ENCODE data around the gene CDH1. TPM values are rescaled to one million over a fixed set of nuclear protein-coding genes. Genes with fewer than 3 reads are reported as not detected.
A peak's percentile ranks its signal among the peaks of the same experiment; 100 is the strongest.

Gene CDH1
- total RNA-seq, 2 experiments from 2014 or later = 0.18 to 0.20 TPM

DNA sequence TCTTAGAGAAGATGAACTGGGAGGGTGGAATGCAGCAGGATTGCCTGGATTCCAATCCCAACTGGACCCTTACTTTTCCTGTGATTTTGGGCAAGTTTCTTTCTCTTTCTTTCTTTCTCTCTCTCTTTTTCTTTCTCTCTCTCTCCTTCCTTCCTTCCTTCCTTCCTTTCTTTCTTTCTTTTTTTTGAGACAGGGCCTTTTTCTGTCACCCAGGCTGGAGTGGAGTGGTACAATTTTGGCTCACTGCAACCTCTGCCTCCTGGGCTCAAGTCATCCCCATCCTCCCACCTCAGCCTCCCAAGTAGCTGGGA, 20.5 kb downstream of the CDH1 start:
- no peak for DNase-seq
- Mint-ChIP-seq H3K27me3 (peaks cover 3% of the 10 kb centered on the region), H3K4me1 (peaks cover 61% of the 10 kb centered on the region), H3K4me3 (peak overlapping the region; percentile 21), H3K9me3 (no peaks in the 10 kb centered on the region), H3K36me3 (ENCODE audit: low read depth) (no peaks in the 10 kb centered on the region), H3K27ac (peak overlapping the region; percentile 84)
- ChIA-PET CTCF (interaction anchor here (0.6 to 1.3 kb wide), 2 partner anchors 167 to 198 kb away, joined by 3 read pairs; no protein-coding TSS in a partner anchor), POLR2A (interaction anchor here (0.8 kb wide), 1 partner anchor 430 kb away, joined by 3 read pairs; no protein-coding TSS in a partner anchor)

DNA sequence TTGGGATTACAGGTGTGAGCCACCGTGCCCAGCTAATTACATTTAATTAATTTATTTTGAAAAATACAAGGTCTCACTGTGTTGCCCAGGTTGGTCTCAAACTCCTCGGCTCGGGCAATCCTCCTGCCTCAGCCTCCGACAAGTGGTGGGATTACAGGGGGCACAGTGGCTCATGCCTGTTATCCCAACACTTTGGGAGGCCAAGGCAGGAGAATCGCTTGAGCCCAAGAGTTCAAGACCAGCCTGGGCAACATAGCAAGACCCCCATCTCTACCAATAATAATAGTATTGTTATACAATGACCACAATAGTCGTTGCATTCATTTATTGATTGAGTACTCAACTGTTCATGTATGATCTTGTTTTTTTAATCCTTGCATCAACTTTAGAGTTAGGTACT, 22.0 kb downstream of the CDH1 start:
- CTCF ChIA-PET = interaction anchor here (0.7 kb wide), 1 partner anchor 21 kb away, joined by 3 read pairs; no protein-coding TSS in a partner anchor
- peaks cover 63% of the 10 kb centered on the region for H3K4me1 Mint-ChIP-seq
- POLR2A ChIA-PET = no interaction called here
- H3K4me3 Mint-ChIP-seq = no peak overlapping the region
- H3K27me3 Mint-ChIP-seq = peaks cover 3% of the 10 kb centered on the region
- H3K27ac Mint-ChIP-seq = no peak overlapping the region
- no peaks in the 10 kb centered on the region for H3K36me3 Mint-ChIP-seq (ENCODE audit: low read depth)
- no peaks in the 10 kb centered on the region for H3K9me3 Mint-ChIP-seq
- no peak for DNase-seq

DNA sequence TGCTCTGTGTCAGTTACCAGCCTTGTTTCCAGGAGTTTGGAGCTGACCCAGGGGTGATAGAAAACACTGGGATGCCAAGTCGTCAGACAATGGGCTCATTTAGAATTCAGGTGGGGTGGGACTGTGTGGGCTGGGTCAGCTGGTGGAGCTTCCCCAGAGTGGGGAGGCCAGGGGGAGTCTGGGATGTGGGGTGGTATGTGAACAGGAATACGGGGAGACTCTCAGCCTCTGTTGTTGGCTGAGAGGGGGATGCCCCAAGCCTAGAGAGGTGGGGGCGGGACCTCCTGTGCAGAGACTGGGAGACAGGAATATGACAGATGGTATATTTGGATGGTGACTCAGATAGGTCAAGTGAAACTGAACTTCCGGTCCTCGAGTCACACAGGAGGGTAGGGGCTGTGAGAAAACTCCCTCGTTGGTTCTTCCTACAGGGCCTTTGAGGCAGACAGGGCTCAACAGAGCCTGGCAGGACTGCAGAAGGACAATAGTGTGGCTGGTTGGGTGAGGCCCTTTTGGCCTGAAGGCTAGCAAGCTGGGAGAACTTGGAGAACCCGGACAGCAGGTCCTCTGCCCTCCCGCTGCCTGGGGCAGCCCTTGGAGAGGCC, 23.7 kb downstream of the CDH1 start:
- peak overlapping the region; percentile 23 for H3K27ac Mint-ChIP-seq
- H3K9me3 Mint-ChIP-seq = no peaks in the 10 kb centered on the region
- H3K36me3 Mint-ChIP-seq (ENCODE audit: low read depth) = no peaks in the 10 kb centered on the region
- peak; percentile 39 for DNase-seq
- ChIA-PET POLR2A (no interaction called here), CTCF (no interaction called here)
- no peak overlapping the region for H3K4me3 Mint-ChIP-seq
- peaks cover 68% of the 10 kb centered on the region for H3K4me1 Mint-ChIP-seq
- no peaks in the 10 kb centered on the region for H3K27me3 Mint-ChIP-seq

DNA sequence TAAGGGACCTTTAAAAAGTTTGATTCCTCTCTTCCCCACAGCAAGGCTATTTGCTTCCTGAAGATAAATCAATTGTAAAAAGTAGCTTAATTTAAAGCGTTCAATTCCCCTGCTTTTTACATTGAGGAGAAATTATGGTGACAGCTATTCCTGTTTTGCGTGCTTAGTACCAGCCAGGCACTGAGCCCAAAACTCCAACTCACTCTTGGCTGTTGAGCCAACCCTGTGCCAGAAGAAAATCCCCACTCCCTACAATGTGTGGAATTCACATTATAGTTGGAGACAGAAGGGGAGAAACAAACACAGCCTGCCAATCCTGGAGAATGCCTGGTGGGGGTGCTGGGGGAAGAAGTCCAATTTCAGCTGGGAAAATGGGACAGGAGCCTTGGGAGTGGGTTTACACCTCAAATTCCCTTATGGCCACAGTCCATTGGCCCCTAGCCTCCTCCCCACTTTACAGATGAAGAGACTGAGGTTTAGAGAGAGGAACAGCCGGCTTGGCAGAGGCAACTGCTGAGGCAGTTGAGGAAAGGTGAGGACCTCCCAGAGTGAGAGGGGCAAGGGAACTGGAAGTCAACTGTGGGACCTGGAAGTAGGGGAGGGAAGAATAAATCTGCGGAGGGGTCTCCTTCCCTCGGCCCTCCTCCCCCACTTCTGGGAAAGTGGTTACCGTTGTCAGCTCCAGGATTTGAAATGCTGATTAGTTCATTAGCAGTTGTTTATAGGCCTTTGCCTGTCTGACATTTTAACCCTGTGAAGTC, 26.1 kb downstream of the CDH1 start:
- Mint-ChIP-seq H3K27ac (no peak overlapping the region), H3K27me3 (peaks cover 2% of the 10 kb centered on the region), H3K36me3 (ENCODE audit: low read depth) (no peaks in the 10 kb centered on the region), H3K9me3 (no peaks in the 10 kb centered on the region), H3K4me3 (no peak overlapping the region), H3K4me1 (peaks cover 46% of the 10 kb centered on the region)
- POLR2A ChIA-PET = no interaction called here
- DNase-seq = no peak
- CTCF ChIA-PET = interaction anchor here (0.6 to 0.9 kb wide), 2 partner anchors 14 to 252 kb away, joined by 3 to 5 read pairs; no protein-coding TSS in a partner anchor

DNA sequence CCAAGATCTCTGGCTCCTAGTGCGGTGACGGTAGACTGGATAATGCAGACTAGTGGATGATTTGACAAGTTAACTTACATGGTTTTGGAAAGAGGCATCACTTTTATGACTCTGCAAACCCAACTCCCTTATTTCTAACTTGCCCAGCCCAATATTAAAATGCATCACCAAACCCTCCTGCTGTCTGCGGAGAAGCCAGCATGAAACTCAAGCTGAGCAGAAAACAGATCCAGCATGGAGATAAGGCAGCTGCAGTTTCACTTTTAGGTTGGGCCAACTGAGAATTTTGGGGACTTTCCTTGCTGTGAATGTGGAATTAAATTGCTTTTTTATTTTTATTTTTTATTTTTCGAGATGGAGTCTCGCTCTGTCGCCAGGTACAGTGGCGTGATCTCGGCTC, 27.8 kb downstream of the CDH1 start:
- Mint-ChIP-seq H3K27me3 (peaks cover 7% of the 10 kb centered on the region), H3K36me3 (ENCODE audit: low read depth) (no peaks in the 10 kb centered on the region), H3K27ac (peak overlapping the region; percentile 24), H3K4me3 (no peak overlapping the region), H3K4me1 (peaks cover 38% of the 10 kb centered on the region), H3K9me3 (no peaks in the 10 kb centered on the region)
- DNase-seq = peak; percentile 49
- ChIA-PET POLR2A (interaction anchor here (1.0 to 1.7 kb wide), 2 partner anchors 8 to 12 kb away, joined by 3 to 4 read pairs; no protein-coding TSS in a partner anchor), CTCF (no interaction called here)

DNA sequence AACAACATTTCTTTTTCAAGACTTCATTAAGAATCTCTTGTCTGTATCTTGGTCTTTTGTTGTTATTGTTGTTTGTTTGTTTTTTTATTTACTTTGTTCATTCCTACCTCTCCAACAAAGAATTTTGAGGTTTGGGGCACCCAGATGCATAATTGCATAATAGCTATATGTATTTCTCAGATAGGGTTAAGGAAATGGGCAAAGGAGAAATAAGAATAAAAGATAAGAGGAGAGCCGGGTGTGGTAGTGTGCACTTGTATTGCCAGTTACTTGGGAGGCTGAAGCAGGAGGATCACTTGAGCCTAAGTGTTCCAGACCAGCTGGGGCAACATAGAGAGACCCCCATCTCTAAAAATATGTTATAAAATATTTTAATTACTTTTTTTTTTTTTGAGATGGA, 30.5 kb downstream of the CDH1 start:
- Mint-ChIP-seq H3K9me3 (no peaks in the 10 kb centered on the region), H3K4me3 (no peak overlapping the region), H3K36me3 (ENCODE audit: low read depth) (no peaks in the 10 kb centered on the region), H3K4me1 (peaks cover 25% of the 10 kb centered on the region), H3K27ac (no peak overlapping the region), H3K27me3 (peaks cover 22% of the 10 kb centered on the region)
- no peak for DNase-seq
- CTCF ChIA-PET = interaction anchor here (1.4 kb wide), 1 partner anchor 9 kb away, joined by 5 read pairs; no protein-coding TSS in a partner anchor
- POLR2A ChIA-PET = no interaction called here

DNA sequence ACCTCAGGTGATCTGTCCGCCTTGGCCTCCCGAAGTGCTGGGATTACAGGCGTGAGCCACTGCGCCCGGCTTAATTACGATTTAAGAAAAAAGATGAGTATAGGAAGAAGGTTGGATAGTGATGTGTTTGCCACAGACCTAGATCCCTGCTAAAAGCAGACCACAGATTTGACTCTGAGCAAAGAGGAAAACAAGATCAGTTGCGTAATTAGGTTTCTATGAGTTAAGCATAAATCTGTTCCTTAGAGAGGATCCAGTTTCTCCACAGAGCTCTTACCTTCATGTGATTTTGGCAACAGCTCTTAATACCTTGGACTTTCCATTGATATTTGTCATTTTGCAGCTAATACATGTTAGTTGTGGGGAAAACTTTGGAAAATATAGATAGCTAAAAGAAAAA, 31.1 kb downstream of the CDH1 start:
- ChIA-PET CTCF (interaction anchor here (1.4 kb wide), 1 partner anchor 8 kb away, joined by 5 read pairs; no protein-coding TSS in a partner anchor), POLR2A (no interaction called here)
- Mint-ChIP-seq H3K9me3 (no peaks in the 10 kb centered on the region), H3K4me1 (peaks cover 22% of the 10 kb centered on the region), H3K27ac (no peak overlapping the region), H3K36me3 (ENCODE audit: low read depth) (no peaks in the 10 kb centered on the region), H3K27me3 (peaks cover 26% of the 10 kb centered on the region), H3K4me3 (no peak overlapping the region)
- DNase-seq = no peak

DNA sequence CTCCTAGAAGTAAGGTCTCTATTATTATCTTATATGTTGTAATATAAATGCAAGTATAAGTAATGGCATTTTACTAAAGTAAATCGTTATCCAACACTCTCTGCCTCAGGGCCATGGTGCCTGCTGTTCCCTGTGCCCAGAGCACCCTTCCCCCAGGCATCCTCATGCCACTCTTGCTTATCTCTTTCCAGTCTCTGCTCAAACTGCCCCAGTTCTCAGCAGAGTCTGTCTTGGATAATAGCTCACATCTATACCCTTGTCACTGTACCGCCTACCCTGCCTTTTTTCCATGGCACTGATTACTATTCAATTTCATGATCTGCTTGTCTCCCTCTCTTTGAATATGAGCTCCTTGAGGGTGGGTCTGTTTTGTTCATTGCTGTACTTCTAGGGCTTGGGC, 31.7 kb downstream of the CDH1 start:
- no peaks in the 10 kb centered on the region for H3K9me3 Mint-ChIP-seq
- POLR2A ChIA-PET = interaction anchor here (1.0 kb wide), 1 partner anchor 13 kb away, joined by 3 read pairs; no protein-coding TSS in a partner anchor
- H3K27me3 Mint-ChIP-seq = peaks cover 29% of the 10 kb centered on the region
- H3K4me1 Mint-ChIP-seq = peaks cover 18% of the 10 kb centered on the region
- CTCF ChIA-PET = no interaction called here
- no peak for DNase-seq
- H3K27ac Mint-ChIP-seq = no peak overlapping the region
- H3K4me3 Mint-ChIP-seq = no peak overlapping the region
- no peaks in the 10 kb centered on the region for H3K36me3 Mint-ChIP-seq (ENCODE audit: low read depth)

DNA sequence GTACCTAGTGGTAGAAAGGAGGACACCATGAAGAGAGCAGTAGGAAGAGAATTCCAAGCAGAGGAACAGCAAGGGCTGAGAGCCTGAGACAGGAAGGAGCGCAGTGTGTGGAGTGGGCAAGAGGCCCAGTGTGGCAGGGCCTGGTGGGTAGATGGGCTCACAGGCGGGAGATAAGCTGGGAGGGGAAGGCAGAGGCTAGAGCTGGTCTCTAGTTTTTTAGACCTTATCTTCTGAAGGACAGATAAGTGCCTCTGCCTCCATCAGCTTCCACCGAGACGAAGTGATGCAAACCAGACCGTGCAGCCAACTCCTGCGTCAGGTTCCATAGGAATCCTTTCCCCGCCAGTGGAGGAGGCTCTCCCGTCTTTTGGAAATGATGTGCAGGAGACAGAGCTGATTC, 33.6 kb downstream of the CDH1 start:
- Mint-ChIP-seq H3K27ac (no peak overlapping the region), H3K4me1 (peaks cover 2% of the 10 kb centered on the region), H3K27me3 (peaks cover 36% of the 10 kb centered on the region), H3K36me3 (ENCODE audit: low read depth) (no peaks in the 10 kb centered on the region), H3K4me3 (no peak overlapping the region), H3K9me3 (no peaks in the 10 kb centered on the region)
- no peak for DNase-seq
- ChIA-PET POLR2A (no interaction called here), CTCF (no interaction called here)

DNA sequence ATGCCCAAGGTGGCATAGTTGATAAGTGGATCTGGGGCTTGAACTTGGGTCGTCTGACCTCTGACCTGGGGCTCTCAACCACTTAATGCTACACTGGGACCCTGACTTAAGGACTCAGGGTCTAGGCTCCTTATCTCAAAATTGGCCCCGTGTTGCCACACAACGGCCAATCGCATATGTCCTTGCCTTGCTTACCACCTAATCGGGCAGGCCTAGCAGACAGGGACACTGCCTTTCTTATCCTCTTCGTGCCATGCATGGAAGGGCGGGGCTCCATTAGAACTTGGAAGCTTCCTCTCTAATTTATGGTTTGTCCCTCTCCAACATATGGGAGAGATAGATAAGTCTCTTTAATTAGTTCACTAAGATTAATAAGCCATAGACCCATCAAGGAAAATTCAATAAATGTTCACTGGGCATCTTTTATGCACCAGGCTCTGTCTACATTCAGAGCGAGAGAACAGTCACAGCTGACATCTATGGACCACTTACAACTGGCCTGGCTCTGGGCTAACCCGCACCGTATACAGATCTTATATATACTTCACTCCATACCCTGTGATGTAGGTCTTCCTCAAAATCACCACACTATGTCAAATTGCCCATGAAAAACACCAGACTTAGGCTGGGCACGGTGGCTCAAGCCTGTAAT, 35.1 kb downstream of the CDH1 start:
- no peak overlapping the region for H3K27ac Mint-ChIP-seq
- H3K9me3 Mint-ChIP-seq = no peaks in the 10 kb centered on the region
- POLR2A ChIA-PET = no interaction called here
- no peaks in the 10 kb centered on the region for H3K36me3 Mint-ChIP-seq (ENCODE audit: low read depth)
- H3K4me1 Mint-ChIP-seq = peaks cover 11% of the 10 kb centered on the region
- CTCF ChIA-PET = no interaction called here
- H3K27me3 Mint-ChIP-seq = peaks cover 38% of the 10 kb centered on the region
- H3K4me3 Mint-ChIP-seq = no peak overlapping the region
- DNase-seq = no peak

DNA sequence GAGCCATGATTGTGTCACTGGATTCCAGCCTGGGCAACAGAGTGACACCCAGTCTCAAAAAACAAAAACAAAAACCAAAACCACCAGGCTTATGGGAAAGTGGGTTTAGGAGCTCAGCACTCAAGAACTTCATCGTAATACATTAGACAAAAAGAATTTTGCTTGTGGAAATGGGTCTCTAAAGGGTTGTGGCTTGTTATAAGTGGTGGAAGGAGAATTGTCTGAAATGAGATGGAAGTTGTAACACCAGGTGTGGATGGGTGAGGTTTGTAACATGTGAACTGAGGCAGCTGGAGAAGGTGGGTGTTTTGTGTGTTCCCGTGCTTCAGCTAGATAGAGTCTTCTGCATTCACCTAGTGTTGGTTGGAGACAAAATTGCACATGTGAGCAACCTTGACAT, 35.8 kb downstream of the CDH1 start:
- Mint-ChIP-seq H3K4me1 (peaks cover 11% of the 10 kb centered on the region), H3K36me3 (ENCODE audit: low read depth) (no peaks in the 10 kb centered on the region), H3K27ac (no peak overlapping the region), H3K27me3 (peaks cover 38% of the 10 kb centered on the region), H3K9me3 (no peaks in the 10 kb centered on the region), H3K4me3 (no peak overlapping the region)
- ChIA-PET CTCF (no interaction called here), POLR2A (no interaction called here)
- no peak for DNase-seq

DNA sequence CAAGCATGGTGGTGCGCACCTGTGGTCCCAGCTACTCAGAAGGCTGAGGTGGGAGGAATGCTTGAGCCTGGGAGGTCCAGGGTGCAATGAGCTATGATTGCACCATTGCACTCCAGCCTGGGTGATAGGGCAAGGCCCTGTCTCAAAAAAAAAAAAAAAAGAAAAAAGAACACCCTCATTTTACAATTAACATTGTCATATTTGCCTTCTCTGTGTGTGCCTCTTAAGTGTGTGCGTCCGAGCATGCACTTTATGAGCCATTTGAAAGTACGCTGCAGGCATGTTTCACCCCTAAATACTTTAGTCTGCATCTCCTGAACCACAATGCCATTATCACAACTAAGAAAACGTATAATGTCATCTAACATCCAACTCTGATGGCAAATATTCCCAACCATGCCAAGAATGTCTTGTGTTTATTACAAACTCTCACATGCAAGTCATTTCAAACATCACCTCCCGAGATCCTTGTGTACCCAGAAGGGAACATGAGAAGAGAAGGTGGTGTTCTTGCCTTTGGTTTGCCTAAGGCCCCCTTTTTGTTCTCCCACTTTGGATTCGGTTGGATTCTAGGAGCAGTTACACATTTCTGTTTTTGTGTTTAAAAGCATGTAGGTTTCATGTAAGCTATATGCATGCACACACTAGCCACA, 38.0 kb downstream of the CDH1 start:
- peaks cover 38% of the 10 kb centered on the region for H3K27me3 Mint-ChIP-seq
- CTCF ChIA-PET = interaction anchor here (1.2 kb wide), 1 partner anchor 10 kb away, joined by 3 read pairs; no protein-coding TSS in a partner anchor
- POLR2A ChIA-PET = interaction anchor here (1.3 kb wide), 1 partner anchor 18 kb away, joined by 4 read pairs; no protein-coding TSS in a partner anchor

More for the DNA sequence above, 38.0 kb downstream of the CDH1 start:
- Mint-ChIP-seq H3K36me3 (ENCODE audit: low read depth) (no peaks in the 10 kb centered on the region), H3K27ac (no peak overlapping the region), H3K9me3 (no peaks in the 10 kb centered on the region), H3K4me1 (peaks cover 11% of the 10 kb centered on the region), H3K4me3 (no peak overlapping the region)
- DNase-seq = no peak

Data from activated CD4-positive, alpha-beta memory T cell treated with anti-CD3 and anti-CD28 coated beads, Interleukin-2, amount 10 ng/mL, durations not matched to agents 7 days and 5 days (primary cell).